GM18870 (cell line): ENCODE results near the gene ENPP1.

Source experiments
- ATAC-seq: cut with Tn5 transposase; IDR thresholded peaks from one replicate; pipeline ENCODE4 v1.9.1; 2021; ENCODE audit warnings: moderate library complexity; ENCODE audit not compliant: unreplicated experiment

The ENPP1 gene

DNA sequence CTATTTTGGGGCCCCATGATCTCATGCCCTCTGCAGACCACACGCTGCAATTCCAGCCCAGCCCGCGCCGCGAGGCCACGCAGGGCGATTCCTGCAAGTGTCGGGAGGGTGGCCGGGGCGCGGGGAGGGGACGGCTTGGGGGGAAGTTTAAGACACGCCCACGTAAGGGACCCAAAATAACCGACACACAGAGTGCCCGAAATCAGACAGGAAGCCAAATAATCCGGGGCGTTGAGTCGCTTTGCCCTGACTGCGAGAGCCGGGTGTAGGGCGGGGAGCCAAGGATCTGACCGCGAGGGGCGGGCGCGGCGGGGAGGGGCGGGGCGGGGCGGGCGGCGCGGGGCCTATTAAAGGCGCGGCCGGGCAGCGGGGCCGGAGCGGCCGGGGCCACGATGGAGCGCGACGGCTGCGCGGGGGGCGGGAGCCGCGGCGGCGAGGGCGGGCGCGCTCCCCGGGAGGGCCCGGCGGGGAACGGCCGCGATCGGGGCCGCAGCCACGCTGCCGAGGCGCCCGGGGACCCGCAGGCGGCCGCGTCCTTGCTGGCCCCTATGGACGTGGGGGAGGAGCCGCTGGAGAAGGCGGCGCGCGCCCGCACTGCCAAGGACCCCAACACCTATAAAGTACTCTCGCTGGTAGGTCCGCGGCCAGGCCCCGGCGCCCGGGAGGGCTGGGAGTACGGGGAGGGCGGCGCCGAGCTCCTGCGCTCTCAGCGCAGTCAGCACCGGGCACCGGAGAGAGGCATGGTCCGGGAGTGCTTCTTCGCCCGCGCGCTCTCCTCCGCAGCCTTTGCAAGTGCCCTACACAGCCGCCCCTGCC lies at the start of gene ENPP1:
Gene ENPP1, plus strand, starts transcription at position 377 of the 816 bp plus-strand sequence. Its CDS starts 16 bp downstream, at position 393.
- no peak for ATAC-seq

DNA sequence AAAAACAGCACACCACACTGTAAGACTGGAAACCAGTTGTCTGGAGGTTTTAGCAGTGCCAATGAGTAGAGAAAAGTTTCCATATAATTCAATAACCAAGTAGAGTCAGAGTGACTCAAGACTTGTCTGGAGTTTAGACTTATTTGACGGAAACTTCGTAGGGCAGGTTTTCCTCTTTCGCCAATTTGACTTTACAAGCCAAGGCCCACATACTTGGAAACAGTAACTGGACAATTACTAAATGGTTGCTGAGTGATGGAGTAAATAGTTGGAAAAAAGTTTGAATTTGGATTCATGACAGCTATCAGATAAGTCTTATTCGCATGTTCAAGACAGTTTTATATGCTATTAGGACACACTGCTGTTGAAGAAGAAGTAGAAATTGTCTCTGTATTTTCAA lies 48.9 kb upstream of the ENPP1 start:
- ATAC-seq = no peak

GRCh38 chr6:131761060-131761761 lies 46.6 kb upstream of the ENPP1 start:
- no peak for ATAC-seq

GRCh38 chr6:131761762-131762067 lies 46.1 kb upstream of the ENPP1 start:
- ATAC-seq = no peak

DNA sequence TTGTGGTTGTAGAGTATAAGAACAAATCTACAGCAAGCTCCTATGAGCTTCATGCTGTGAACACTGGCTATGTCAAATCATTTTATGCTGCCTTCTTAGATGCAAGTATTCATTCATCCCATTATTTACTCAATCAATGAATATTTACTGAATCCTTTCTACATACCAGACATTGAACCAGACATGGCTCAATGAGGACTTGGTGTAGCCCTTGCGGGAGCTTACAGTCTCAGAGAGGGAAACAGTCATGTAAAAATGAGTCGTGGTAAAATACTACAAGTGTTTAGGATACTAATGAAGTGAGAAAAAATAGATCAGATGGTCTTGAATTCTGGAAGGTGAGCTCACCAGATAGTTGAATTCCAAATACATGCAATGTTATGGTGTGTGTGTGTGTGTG lies 44.8 kb upstream of the ENPP1 start:
- ATAC-seq = no peak

DNA sequence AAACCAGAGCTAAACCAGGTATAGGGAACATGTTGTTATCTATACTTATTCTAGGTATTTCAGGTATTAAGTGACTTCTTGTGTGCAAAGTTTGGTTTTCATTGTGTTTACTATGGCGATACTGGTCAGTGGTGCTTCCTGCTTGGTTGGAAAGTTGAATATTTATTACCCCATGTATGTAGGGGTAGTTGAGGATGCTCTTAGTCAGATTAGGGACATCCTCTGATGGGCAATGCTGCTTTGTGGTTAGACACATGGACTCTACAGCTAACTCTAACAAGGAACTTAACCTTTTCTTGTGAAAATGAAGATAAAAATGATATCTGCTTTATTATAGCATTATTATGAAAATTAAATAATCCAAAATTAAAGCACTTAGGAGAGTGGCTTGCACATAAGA lies 44.1 kb upstream of the ENPP1 start:
- ATAC-seq = no peak

DNA sequence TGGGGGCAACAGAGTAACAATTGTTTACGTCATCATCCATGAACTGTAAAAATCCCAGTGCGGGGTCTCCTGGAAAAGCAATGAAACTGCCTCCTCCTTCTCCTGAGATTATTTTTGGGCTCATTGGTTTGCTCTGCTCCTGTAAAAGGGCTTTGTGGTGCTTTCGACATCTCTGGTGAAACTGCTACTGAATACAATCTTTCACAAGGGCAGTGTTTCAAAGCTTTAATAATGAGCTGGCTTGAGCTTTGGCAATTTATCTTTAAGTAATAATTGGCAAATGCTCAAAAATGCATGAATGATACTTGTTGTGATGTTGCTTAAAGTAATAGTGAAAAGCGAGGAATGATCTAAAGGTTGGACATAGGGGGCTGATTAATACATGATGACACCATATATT lies 43.5 kb upstream of the ENPP1 start:
- no peak for ATAC-seq

- no peak for ATAC-seq
Observed at GRCh38 chr6:131765081-131765803, 42.6 kb upstream of the ENPP1 start.

DNA sequence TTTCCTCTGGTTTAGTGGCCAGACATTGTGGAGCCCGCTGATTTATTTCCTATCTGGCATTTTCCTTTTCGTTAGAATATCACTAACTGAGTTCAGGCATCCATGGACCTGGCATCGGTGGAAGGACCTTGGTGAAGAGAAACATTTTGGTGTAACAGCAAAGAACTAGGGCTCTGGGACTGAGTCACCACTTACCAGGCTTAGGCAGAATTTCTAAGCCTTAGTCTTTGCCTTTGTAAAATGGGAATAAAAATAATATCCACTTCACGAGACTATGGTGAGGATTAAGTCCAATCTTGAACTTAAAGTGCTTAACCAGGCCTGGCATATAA lies 42.0 kb upstream of the ENPP1 start:
- ATAC-seq = no peak

DNA sequence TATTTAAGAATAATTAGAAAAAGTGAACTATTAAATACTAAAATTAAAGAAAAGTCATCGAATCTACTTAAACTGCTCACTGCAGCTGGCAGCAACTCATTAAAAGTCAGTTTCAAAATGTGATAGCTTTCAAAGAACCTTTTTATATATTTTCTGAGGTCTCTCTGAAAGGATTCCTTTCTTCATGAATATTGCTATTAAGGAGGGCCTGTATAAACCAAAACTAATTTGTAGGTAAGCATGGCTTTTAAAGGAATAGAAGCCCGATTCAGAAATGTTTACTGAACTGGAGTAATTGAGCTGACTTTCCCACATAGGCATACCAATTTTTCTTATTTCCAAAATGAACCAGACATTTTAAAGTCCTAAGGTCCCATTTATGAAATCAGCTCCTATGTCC lies 41.2 kb upstream of the ENPP1 start:
- ATAC-seq = no peak

DNA sequence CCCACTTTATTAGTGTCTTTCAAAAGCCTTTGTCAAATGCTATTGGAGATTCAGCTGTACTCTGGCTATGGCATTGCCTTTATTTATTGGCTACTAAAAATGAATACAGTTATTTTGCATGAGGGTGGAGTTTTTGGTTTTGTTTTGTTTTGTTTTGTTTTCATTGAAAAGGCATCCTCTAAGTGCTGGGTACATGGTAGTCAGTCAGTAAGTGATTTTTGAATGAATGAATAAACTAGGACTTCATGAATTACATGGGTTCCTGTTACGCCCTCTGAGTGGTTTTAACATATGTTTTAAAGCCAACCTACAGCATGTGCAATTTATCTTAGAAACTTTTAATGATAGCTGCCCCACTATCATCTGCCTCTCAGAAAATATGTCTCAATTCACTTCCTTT lies 38.9 kb upstream of the ENPP1 start:
- ATAC-seq = no peak

DNA sequence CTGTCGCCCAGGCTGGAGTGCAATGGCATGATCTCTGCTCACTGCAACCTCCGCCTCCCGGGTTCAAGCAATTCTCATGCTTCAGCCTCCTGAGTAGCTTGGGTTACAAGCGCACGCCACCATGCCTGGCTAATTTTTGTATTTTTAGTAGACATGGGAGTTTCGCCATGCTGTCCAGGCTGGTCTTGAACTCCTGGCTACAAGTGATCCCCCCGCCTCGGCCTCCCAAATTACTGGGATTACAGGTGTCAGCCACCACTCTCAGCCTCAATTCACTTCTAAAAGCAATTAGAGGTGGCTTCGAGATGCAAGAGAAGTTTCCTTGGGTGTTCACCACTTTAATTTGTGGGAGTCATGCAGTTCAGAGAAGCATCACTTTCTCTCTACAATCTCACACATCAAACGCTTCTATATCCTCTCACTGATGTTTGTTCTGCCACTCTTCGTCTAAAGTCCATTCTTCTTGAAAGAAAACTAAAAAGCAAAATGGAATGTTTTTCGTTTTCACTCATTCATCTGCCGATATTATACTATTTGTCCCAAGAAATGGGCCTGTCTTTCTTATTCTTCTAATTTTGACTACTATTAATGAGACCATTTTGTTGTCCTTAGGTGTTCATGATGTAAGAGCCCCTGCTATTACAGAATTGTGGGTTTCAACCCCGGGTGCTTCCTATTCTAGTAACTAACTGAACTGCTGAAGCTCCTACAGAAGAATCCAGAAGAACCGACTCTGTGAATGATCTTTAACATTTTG lies 38.3 kb upstream of the ENPP1 start:
- no peak for ATAC-seq

DNA sequence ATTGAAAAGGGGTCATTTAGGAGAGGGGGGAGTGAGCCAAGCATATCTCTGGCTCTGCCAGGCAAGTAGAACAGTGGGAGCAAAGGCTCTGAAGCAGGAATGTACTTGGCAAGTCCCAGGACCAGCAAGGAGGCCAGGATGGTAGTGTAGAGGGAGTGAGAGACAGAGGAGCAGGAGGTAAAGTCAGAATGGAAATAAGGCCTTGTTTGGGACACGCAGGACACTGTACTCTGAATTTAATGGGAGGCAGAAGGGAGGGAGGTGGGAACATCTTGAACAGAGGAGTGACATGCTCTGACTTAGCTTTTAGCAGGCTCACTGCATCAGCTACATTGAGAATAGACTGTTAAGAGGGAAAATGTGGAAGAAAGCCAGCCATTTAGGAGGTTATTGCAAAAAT lies 37.0 kb upstream of the ENPP1 start:
- no peak for ATAC-seq

DNA sequence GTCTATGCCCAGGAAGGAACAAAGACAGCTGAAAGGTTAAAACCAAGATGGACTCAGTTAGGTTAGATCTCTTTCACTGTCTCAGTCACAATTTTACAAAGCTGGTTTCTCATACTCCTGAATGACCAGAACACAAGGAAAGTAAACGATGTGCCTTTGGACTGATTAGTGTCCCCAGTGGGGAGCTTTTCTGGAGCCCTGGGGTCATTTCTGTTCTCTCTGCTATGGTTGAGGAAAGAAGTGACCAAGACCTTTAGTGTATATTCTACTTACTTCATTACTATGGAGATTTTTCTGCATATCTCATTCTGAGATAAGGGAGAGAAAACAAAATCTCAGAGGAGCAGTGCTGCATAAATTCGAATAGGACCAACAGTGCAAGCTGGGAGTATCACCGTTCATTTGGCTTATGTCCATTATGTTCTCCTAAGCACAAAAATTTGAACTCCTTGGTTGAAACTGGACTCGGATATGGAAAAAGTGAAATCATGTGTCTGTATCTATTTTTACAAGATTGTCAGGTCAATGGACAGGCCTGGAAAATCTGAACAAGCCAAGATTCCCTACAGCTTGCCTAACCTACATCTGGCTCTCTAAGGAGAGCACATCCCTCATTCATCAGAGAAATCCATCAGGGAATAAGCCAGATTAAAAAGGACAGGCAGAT lies 34.4 kb upstream of the ENPP1 start:
- no peak for ATAC-seq

DNA sequence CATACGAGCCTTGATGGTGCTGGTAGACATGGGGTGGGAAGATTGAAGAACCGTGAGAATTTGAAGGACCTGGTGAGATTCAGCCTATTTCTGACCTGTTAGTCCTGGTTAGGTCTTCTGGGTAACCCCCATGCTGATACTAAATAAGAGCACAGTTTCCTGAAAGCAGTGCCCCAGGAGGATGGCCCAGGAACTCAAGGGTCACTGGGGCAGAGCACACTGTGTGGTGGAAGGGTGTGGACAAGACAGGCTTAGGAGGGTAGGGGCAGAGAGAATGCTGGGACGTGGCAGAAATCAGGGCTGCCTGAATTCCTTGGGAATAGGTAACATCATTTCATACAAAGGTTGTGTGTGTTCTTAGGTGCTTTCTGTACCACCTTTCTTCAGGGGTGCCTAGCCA lies 31.9 kb upstream of the ENPP1 start:
- ATAC-seq = no peak

GRCh38 chr6:131776985-131777384 lies 30.8 kb upstream of the ENPP1 start:
- no peak for ATAC-seq

- no peak for ATAC-seq
Observed at GRCh38 chr6:131778169-131778568, 29.7 kb upstream of the ENPP1 start.

DNA sequence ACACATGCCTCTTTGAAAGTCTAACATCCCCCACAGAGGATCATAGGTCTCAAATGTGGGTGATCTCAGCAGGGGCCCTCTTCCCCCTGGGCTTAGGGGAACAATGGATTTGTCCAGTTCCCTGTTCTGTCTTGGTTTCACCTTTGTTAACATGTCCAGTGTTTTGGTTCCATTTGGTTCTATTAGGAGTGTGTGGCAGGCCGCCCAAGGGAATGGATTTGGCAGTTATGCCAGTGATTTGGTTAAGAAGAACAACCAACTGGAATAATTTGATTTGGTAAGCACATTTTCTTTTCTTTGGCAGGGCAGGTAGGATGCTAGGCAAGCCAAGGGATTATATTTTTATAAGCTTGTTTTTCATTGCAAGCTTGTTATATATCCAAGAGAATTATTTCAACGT lies 28.5 kb upstream of the ENPP1 start:
- no peak for ATAC-seq

GRCh38 chr6:131780600-131780999 lies 27.2 kb upstream of the ENPP1 start:
- ATAC-seq = no peak

- ATAC-seq = no peak
Observed at GRCh38 chr6:131781687-131782086, 26.1 kb upstream of the ENPP1 start.

DNA sequence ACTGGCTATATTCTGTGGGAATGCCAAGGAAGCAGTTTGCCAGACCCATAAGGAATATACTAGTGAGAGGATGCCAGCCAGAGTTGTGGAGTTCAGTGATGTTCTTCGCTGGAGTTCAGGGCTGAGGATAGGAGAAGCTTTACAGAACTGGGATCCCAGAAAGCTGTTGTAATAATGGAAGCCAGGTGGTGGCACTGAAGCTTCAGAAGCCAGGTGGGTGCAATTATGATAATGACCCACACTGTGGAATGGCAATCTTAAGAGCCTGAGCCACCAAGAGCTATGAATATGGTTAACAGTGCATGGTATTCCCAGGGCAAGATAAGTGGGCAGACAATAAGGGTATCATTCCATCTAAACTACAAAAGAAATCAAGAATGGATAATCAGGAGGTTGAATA lies 25.1 kb upstream of the ENPP1 start:
- no peak for ATAC-seq
